Measurements from ENCODE around the gene RFXAP.

DNA sequence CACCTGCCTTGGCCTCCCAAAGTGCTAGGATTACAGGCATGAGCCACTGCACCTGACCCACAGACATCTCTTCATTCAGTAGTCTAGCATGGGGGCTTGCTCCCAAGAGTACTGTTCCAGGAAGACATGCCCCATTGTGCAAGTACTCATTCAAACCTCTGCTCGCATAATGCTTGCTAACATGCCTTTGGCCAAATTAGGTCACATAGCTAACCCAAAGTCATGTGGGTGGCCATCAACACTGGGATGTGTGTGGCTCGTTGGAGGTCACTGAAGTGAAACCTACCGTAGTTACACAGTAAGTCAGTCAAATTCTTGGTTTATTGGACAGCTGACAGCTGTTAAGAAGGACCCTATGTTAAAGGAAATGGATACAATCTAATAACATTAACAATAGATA is 20.3 kb downstream of the RFXAP start:
- TF ChIP-seq POLR2A (IDR thresholded peaks at IDR 0.05): no peak
- TF ChIP-seq, protein P1, sequence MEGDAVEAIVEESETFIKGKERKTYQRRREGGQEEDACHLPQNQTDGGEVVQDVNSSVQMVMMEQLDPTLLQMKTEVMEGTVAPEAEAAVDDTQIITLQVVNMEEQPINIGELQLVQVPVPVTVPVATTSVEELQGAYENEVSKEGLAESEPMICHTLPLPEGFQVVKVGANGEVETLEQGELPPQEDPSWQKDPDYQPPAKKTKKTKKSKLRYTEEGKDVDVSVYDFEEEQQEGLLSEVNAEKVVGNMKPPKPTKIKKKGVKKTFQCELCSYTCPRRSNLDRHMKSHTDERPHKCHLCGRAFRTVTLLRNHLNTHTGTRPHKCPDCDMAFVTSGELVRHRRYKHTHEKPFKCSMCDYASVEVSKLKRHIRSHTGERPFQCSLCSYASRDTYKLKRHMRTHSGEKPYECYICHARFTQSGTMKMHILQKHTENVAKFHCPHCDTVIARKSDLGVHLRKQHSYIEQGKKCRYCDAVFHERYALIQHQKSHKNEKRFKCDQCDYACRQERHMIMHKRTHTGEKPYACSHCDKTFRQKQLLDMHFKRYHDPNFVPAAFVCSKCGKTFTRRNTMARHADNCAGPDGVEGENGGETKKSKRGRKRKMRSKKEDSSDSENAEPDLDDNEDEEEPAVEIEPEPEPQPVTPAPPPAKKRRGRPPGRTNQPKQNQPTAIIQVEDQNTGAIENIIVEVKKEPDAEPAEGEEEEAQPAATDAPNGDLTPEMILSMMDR (IDR thresholded peaks at IDR 0.05): no peak
- TF ChIP-seq POLR2AphosphoS5 (IDR thresholded peaks at IDR 0.05): no peak
